Measurements from ENCODE around the gene GLT6D1. TPM values are rescaled to one million over a fixed set of nuclear protein-coding genes. Genes with fewer than 3 reads are reported as not detected.

The GLT6D1 gene
- total and polyA plus RNA-seq, 2 of the 4 experiments (the other 2 are of a cell fraction): not detected

DNA sequence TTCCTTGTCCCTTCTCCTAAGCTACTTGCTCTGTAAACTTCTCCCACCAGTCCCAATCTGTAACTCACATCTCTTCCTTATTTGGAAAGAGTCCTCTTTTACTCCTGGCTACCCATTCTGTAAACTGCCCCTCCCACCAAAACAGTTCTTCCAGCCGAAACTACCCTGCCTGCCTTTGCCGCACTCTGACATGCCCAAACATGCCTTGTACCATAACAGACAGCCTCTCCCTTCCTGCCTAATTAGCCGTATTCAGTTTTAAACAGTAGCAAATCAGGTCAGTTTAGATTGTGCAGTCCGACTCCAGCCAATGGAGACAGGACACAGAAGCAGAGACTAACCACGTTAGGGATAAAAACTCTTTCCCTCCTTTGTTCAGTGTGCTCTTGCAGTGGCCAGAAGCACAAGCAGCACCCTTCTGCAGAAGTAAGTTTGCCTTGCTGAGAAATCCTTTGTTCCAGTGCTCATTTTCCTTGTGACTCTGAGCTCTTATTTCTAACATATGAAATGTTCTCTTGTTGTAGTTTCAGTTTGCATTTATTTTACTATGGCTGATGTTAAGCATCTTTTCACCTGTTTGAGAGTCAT lies 5.4 kb upstream of the GLT6D1 start:
- intact Hi-C loops (cut with micrococcal nuclease): no loop called here
- H3K4me2 ChIP-seq (ENCODE audit: low read depth, low read length): no peak overlapping the region

More for the DNA sequence above, 5.4 kb upstream of the GLT6D1 start:
- ChIA-PET CTCF (no interaction called here), POLR2A (ENCODE audit: unreplicated experiment) (no interaction called here)
- no peak overlapping the region for H2AFZ ChIP-seq (replicated peaks; ENCODE audit: low read length, poor library complexity)
- no peaks in the 10 kb centered on the region for H3K4me1 ChIP-seq (ENCODE audit: control insufficient read depth, insufficient read depth, low read length)
- no peak overlapping the region for H3K14ac ChIP-seq (replicated peaks; ENCODE audit: low read depth, low read length)
- H2BK15ac ChIP-seq (ENCODE audit: low read depth, low read length): no peak overlapping the region
- DNase-seq (no peak), ATAC-seq (ENCODE audit: low read depth) (no peak)
- TF ChIP-seq, protein P1, sequence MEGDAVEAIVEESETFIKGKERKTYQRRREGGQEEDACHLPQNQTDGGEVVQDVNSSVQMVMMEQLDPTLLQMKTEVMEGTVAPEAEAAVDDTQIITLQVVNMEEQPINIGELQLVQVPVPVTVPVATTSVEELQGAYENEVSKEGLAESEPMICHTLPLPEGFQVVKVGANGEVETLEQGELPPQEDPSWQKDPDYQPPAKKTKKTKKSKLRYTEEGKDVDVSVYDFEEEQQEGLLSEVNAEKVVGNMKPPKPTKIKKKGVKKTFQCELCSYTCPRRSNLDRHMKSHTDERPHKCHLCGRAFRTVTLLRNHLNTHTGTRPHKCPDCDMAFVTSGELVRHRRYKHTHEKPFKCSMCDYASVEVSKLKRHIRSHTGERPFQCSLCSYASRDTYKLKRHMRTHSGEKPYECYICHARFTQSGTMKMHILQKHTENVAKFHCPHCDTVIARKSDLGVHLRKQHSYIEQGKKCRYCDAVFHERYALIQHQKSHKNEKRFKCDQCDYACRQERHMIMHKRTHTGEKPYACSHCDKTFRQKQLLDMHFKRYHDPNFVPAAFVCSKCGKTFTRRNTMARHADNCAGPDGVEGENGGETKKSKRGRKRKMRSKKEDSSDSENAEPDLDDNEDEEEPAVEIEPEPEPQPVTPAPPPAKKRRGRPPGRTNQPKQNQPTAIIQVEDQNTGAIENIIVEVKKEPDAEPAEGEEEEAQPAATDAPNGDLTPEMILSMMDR (conservative IDR thresholded peaks at IDR 0.05; ENCODE audit: low read depth, low read length): no peak
- TF ChIP-seq BHLHE40 (IDR thresholded peaks at IDR 0.05; ENCODE audit: low read depth, low read length) (no peak), POLR2A (IDR thresholded peaks at IDR 0.05; ENCODE audit: low read depth, low read length) (no peak), SMC3 (IDR thresholded peaks at IDR 0.05; ENCODE audit: low read depth, low read length) (no peak), RFX5 (IDR thresholded peaks at IDR 0.05; ENCODE audit: low read depth, low read length) (no peak), ELK1 (IDR thresholded peaks at IDR 0.05; ENCODE audit: borderline replicate concordance, low read depth, low read length) (no peak), RAD21 (IDR thresholded peaks at IDR 0.05; ENCODE audit: low read length) (no peak), MAZ (IDR thresholded peaks at IDR 0.05; ENCODE audit: borderline replicate concordance, low read depth, low read length) (no peak), FOS (IDR thresholded peaks at IDR 0.05; ENCODE audit: low read depth, low read length) (no peak), RCOR1 (IDR thresholded peaks at IDR 0.05; ENCODE audit: insufficient replicate concordance, low read length) (no peak), CHD1 (IDR thresholded peaks at IDR 0.05; ENCODE audit: low read depth, low read length) (no peak), MAFK (IDR thresholded peaks at IDR 0.05; ENCODE audit: low read depth, low read length) (no peak)
- no peak overlapping the region for H2AK9ac ChIP-seq (replicated peaks; ENCODE audit: low read depth, low read length, poor library complexity)
- dilution Hi-C loops (cut with HindIII; ENCODE audit: low sequenced_read_pairs, unreplicated experiment) (no loop called here), in situ Hi-C loops (cut with MboI; ENCODE audit: low sequenced_read_pairs) (no loop called here)
- H3K23ac ChIP-seq (ENCODE audit: low read depth, low read length): no peak overlapping the region
- no peaks in the 10 kb centered on the region for H3K27me3 ChIP-seq (ENCODE audit: control insufficient read depth, insufficient read depth, low read length)
- H3K18ac ChIP-seq (ENCODE audit: low read depth, low read length): no peak overlapping the region
- no peak overlapping the region for H3K9ac ChIP-seq (ENCODE audit: low read depth, low read length)
- no peak overlapping the region for H3K56ac ChIP-seq (ENCODE audit: extremely low read depth, insufficient read depth, low read length)
- H3K36me3 ChIP-seq (ENCODE audit: control insufficient read depth, insufficient read depth, low read length): no peaks in the 10 kb centered on the region
- BruUV-seq (replicated peaks): no TSS peak
- H4K5ac ChIP-seq (ENCODE audit: low read depth, low read length): no peak overlapping the region
- H4K8ac ChIP-seq (ENCODE audit: low read depth in 2 of 2, low read length in 2 of 2): no peak overlapping the region
- H2BK120ac ChIP-seq (ENCODE audit: low read depth, low read length): no peak overlapping the region
- H3K27ac ChIP-seq (ENCODE audit: insufficient read depth, low read length): no peak overlapping the region
- H4K91ac ChIP-seq (ENCODE audit: insufficient read depth, low read depth, low read length): no peak overlapping the region
- H3K9me1 ChIP-seq (ENCODE audit: insufficient read depth, low read length): no peaks in the 10 kb centered on the region
- H4K20me1 ChIP-seq (ENCODE audit: insufficient read depth, low read length): no peaks in the 10 kb centered on the region
- H2BK5ac ChIP-seq (ENCODE audit: low read depth, low read length, poor library complexity, severe bottlenecking): no peak overlapping the region
- WGBS, 2 experiments (ENCODE audit: extremely low coverage in 2 of 2, insufficient read length in 1 of 2): 33% methylated on average over 4 of the region's 5 CpGs; no CpG with 5 or more reads in 1 of the 2 experiments
- no peak overlapping the region for H2BK20ac ChIP-seq (ENCODE audit: low read depth, low read length)
- no peak overlapping the region for H2AK5ac ChIP-seq (ENCODE audit: low read depth, low read length)
- H3K9me3 ChIP-seq (ENCODE audit: control insufficient read depth, insufficient read depth, low read length): peaks cover 19% of the 10 kb centered on the region
- no peak overlapping the region for H3K4ac ChIP-seq (ENCODE audit: low read depth, low read length)
- no peaks in the 10 kb centered on the region for H3K79me1 ChIP-seq (ENCODE audit: low read depth in 1 of 2, low read length in 2 of 2)
- no peak overlapping the region for H3K4me3 ChIP-seq (ENCODE audit: insufficient read depth, low read depth, low read length)

Data from IMR-90 (cell line).